Lower leg skin (tissue), 3 donors: ENCODE data around the gene SPACA5.
"Not testable (repeated sequence)": the region's sequence is repeated elsewhere in the genome, so short reads cannot be mapped to it uniquely, and the experiment has no call there.

Experiments used
- CTCF ChIP-seq, 3 donors: fragments of 450-650 bp; IDR thresholded peaks; one replicate each; pipeline ENCODE4 v1.5.1; 2016; ENCODE audit warnings: antibody characterized with exemption in 3 of 3, mild to moderate bottlenecking in 3 of 3, moderate library complexity in 2 of 3
- POLR2A ChIP-seq, 2 donors: fragments of 450-650 bp; IDR thresholded peaks; one replicate each; pipeline ENCODE4 v1.6.1; 2016 to 2017; ENCODE audit warnings: antibody characterized with exemption in 2 of 2, mild to moderate bottlenecking in 1 of 2, moderate library complexity in 1 of 2

DNA sequence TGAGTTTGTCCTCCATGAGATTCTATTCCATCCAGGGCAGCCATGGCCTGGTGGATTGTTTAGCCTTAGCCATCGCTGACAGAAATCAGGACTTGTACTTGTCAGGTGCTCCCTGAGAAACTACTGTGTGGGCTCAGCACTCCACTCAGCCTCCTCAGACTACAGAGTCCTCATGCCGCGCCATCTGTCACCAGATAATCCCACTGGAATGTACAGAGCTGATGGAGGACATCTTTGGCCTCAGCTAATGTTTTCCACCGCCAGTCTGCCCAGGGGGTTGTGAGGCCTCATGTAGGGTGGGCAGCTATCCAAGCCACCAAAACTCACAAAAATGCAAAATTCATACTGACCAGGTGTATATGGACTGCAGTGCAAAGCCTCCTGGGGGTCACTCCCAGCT is 48.6 kb upstream of the SPACA5 start:
- not testable (repeated sequence) for TF ChIP-seq CTCF, POLR2A (IDR thresholded peaks at IDR 0.05)
